Nephron progenitor cell (in vitro differentiated cells): Measurements from ENCODE around the gene PES1.
A peak's percentile ranks its signal among the peaks of the same experiment; 100 is the strongest.

ENCODE experiments used
- DNase-seq: peaks from one replicate; pipeline ENCODE4 v3.0.0; 2021
- H3K27ac Mint-ChIP-seq: 2 replicates; pipeline ENCODE4 v1.8.0; 2021; ENCODE audit warnings: mild to moderate bottlenecking, moderate library complexity, mixed read lengths
- H3K27me3 Mint-ChIP-seq: 2 replicates; pipeline ENCODE4 v1.8.0; 2021; ENCODE audit warnings: mild to moderate bottlenecking, low read depth, mixed read lengths; ENCODE audit not compliant: poor library complexity
- H3K36me3 Mint-ChIP-seq: 2 replicates; pipeline ENCODE4 v1.8.0; 2021; ENCODE audit warnings: low read depth, mixed read lengths
- H3K4me1 Mint-ChIP-seq: 2 replicates; pipeline ENCODE4 v1.8.0; 2021; ENCODE audit warnings: mixed read lengths
- H3K4me3 Mint-ChIP-seq: 2 replicates; pipeline ENCODE4 v1.8.0; 2021; ENCODE audit warnings: mild to moderate bottlenecking, moderate library complexity, mixed read lengths
- H3K9me3 Mint-ChIP-seq: 2 replicates; pipeline ENCODE4 v1.8.0; 2021; ENCODE audit warnings: mild to moderate bottlenecking, moderate library complexity, mixed read lengths
- TF ChIP-seq, protein P1 (sequence below): fragments of 200-600 bp; sonication (generic); IDR thresholded peaks from 2 replicates; pipeline ENCODE4 v1.5.0; 2021; ENCODE audit warnings: antibody characterized with exemption

Gene PES1

GRCh38 chr22:30617819-30618218 is 26.1 kb upstream of the PES1 start:
- H3K27ac Mint-ChIP-seq: no peak overlapping the region

DNA sequence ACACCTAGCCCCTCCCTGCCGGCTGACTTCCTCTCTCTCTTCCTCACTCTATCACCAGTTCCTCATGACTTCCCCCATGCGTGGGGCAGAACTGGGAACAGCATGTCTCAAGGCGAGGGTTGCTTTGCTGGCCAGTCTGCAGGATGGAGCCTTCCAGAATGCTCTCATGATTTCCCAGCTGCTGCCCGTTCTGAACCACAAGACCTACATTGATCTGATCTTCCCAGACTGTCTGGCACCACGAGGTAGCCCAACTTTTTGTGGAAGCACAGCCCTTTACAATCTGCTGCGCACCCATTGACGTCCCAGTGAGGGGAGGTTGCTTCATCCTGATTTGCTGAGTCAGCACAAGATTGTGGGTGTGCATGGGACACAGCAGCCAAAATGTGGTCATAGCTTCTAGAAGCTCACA is 23.8 kb upstream of the PES1 start:
- Mint-ChIP-seq H3K9me3 (no peaks in the 10 kb centered on the region), H3K27ac (no peak overlapping the region), H3K4me3 (no peak overlapping the region), H3K27me3 (no peaks in the 10 kb centered on the region), H3K4me1 (peaks cover under 1% of the 10 kb centered on the region), H3K36me3 (peaks cover 23% of the 10 kb centered on the region)
- TF ChIP-seq, protein P1, sequence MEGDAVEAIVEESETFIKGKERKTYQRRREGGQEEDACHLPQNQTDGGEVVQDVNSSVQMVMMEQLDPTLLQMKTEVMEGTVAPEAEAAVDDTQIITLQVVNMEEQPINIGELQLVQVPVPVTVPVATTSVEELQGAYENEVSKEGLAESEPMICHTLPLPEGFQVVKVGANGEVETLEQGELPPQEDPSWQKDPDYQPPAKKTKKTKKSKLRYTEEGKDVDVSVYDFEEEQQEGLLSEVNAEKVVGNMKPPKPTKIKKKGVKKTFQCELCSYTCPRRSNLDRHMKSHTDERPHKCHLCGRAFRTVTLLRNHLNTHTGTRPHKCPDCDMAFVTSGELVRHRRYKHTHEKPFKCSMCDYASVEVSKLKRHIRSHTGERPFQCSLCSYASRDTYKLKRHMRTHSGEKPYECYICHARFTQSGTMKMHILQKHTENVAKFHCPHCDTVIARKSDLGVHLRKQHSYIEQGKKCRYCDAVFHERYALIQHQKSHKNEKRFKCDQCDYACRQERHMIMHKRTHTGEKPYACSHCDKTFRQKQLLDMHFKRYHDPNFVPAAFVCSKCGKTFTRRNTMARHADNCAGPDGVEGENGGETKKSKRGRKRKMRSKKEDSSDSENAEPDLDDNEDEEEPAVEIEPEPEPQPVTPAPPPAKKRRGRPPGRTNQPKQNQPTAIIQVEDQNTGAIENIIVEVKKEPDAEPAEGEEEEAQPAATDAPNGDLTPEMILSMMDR: no peak
- DNase-seq: no peak

More at GRCh38 chr22:30617819-30618218, 26.1 kb upstream of the PES1 start:
- Mint-ChIP-seq H3K4me1 (no peaks in the 10 kb centered on the region), H3K36me3 (peaks cover 16% of the 10 kb centered on the region), H3K9me3 (no peaks in the 10 kb centered on the region), H3K4me3 (no peak overlapping the region), H3K27me3 (no peaks in the 10 kb centered on the region)
- no peak for DNase-seq
- TF ChIP-seq, protein P1: no peak

GRCh38 chr22:30614879-30615278 is 23.2 kb upstream of the PES1 start:
- DNase-seq: no peak
- H3K27ac Mint-ChIP-seq: peak overlapping the region; percentile 74
- H3K27me3 Mint-ChIP-seq: no peaks in the 10 kb centered on the region
- no peaks in the 10 kb centered on the region for H3K9me3 Mint-ChIP-seq
- TF ChIP-seq, protein P1: no peak
- peaks cover 7% of the 10 kb centered on the region for H3K4me1 Mint-ChIP-seq
- peaks cover 23% of the 10 kb centered on the region for H3K36me3 Mint-ChIP-seq
- H3K4me3 Mint-ChIP-seq: no peak overlapping the region

DNA sequence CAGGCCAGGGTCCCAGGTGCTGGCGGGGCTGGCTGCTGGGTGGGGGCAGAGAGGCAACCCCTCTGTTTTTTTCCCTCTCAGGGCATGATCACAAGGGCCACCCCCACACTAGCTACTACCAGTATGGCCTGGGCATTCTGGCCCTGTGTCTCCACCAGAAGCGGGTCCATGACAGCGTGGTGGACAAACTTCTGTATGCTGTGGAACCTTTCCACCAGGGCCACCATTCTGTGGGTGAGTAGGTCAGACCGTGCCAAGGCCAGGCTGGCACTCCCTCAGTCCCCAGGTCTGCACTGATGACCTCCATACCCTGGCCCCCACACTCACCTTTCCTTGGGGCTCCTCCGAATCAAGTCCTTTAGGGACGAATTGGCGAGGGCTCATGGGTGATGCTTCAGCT is 22.6 kb upstream of the PES1 start:
- TF ChIP-seq, protein P1: no peak
- Mint-ChIP-seq H3K4me3 (no peak overlapping the region), H3K9me3 (no peaks in the 10 kb centered on the region)

GRCh38 chr22:30612789-30613188 is 21.1 kb upstream of the PES1 start:
- H3K36me3 Mint-ChIP-seq: peaks cover 18% of the 10 kb centered on the region
- no peaks in the 10 kb centered on the region for H3K27me3 Mint-ChIP-seq
- TF ChIP-seq, protein P1: no peak
- H3K9me3 Mint-ChIP-seq: no peaks in the 10 kb centered on the region
- DNase-seq: no peak
- peaks cover 28% of the 10 kb centered on the region for H3K4me1 Mint-ChIP-seq
- no peak overlapping the region for H3K4me3 Mint-ChIP-seq
- H3K27ac Mint-ChIP-seq: peak overlapping the region; percentile 59

More for the DNA sequence above, 22.6 kb upstream of the PES1 start:
- H3K27ac Mint-ChIP-seq: no peak overlapping the region
- no peak for DNase-seq
- no peaks in the 10 kb centered on the region for H3K27me3 Mint-ChIP-seq
- H3K36me3 Mint-ChIP-seq: peaks cover 20% of the 10 kb centered on the region
- H3K4me1 Mint-ChIP-seq: peaks cover 13% of the 10 kb centered on the region

DNA sequence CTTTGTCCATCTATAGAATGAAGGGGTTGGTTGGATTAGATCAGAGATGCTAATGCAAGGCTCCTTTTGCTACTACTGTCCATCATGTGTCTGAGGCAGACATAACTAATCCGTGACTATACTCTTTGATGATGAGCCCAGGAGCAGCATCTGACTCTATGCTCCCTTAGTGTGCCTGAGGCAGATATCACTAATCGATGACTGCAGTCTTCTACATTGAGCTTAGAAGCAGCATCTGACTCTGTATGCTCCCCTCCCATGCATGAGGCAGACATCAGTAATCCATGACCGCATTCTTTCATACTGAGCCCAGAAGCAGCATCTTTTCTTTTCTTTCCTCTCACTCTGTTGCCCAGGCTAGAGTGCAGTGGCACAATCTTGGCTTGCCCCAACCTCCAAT is 19.5 kb upstream of the PES1 start:
- DNase-seq: no peak
- no peaks in the 10 kb centered on the region for H3K27me3 Mint-ChIP-seq
- H3K9me3 Mint-ChIP-seq: no peaks in the 10 kb centered on the region
- no peak overlapping the region for H3K4me3 Mint-ChIP-seq
- TF ChIP-seq, protein P1: no peak
- no peak overlapping the region for H3K27ac Mint-ChIP-seq
- H3K36me3 Mint-ChIP-seq: peaks cover 18% of the 10 kb centered on the region
- peaks cover 44% of the 10 kb centered on the region for H3K4me1 Mint-ChIP-seq
